ENCODE results near the gene HMHB1.

HMHB1 gene

DNA sequence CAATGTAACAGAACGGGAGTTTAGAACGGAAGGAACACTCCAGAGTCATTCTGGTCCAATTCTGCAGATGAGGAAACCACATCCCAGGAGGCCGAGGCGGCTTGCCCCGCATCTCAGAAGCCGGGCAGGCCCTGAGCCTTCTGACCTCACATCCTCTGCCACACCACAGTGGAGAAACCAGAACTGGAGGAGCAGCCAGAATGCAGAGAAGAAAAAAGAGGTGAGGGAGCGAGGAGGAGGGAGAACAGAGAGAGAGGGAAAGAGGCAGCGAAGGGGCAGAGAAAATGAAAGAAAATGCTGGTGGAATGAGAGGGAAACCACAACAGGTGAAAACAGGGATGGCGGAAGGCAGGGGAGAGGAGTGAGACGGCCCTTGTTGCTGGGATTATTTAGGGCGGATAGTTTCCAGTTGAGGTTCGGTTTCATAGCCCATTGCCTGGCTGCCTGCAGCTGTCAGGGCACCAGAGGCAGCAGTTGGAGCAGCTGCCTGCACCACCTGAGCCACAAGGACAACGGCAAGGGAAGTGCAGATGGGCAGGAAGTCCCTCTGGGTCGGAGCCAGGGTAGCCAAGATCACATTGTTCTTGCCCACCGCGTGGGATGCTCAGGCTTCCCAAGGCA lies at the start of gene HMHB1:
Gene HMHB1 (plus strand): TSS at position 77 of the 621 bp plus-strand sequence.
- TF ChIP-seq, protein P1, sequence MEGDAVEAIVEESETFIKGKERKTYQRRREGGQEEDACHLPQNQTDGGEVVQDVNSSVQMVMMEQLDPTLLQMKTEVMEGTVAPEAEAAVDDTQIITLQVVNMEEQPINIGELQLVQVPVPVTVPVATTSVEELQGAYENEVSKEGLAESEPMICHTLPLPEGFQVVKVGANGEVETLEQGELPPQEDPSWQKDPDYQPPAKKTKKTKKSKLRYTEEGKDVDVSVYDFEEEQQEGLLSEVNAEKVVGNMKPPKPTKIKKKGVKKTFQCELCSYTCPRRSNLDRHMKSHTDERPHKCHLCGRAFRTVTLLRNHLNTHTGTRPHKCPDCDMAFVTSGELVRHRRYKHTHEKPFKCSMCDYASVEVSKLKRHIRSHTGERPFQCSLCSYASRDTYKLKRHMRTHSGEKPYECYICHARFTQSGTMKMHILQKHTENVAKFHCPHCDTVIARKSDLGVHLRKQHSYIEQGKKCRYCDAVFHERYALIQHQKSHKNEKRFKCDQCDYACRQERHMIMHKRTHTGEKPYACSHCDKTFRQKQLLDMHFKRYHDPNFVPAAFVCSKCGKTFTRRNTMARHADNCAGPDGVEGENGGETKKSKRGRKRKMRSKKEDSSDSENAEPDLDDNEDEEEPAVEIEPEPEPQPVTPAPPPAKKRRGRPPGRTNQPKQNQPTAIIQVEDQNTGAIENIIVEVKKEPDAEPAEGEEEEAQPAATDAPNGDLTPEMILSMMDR (IDR thresholded peaks at IDR 0.05) = no peak
- Histone ChIP-seq H3K4me3 (no peak within 1 kb of the TSS), H3K27ac (no peak within 1 kb of the TSS)
- no peak for DNase-seq (ENCODE audit: low spot score)

DNA sequence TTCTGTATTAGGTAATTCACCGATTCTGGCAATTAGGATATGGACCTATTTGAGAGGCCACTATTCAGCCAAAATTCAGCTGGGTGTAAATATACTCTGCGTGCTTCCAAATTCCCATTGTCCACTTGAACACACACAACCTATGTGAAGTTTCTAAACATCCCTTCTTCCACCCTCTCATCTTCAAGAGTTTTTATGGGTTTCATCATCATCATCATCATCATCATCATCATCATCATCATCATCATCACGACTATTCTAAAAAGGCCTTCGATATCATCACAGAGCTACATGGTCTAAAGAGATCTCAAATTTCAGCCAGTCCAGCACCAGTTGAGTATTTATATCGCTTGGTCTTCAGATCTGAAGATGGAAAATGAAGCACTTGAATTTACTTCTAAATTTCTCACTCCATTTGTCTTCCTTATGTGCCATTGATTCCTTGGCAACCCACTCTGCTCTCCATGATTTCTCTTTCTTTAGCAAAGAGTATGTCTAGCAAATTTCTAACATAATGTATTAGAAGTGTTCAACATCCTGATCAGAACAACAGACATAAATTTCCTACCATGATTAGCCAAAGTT lies 49.2 kb upstream of the HMHB1 start:
- no peak for DNase-seq (ENCODE audit: low spot score)
- Histone ChIP-seq H3K27ac (no peak overlapping the region), H3K4me3 (no peak overlapping the region)
- TF ChIP-seq, protein P1 (IDR thresholded peaks at IDR 0.05) = no peak

GRCh38 chr5:143767162-143767561 lies 44.8 kb upstream of the HMHB1 start:
- no peak overlapping the region for H3K4me3 ChIP-seq
- no peak for DNase-seq (ENCODE audit: low spot score)
- H3K27ac ChIP-seq = no peak overlapping the region
- TF ChIP-seq, protein P1 (IDR thresholded peaks at IDR 0.05) = no peak

DNA sequence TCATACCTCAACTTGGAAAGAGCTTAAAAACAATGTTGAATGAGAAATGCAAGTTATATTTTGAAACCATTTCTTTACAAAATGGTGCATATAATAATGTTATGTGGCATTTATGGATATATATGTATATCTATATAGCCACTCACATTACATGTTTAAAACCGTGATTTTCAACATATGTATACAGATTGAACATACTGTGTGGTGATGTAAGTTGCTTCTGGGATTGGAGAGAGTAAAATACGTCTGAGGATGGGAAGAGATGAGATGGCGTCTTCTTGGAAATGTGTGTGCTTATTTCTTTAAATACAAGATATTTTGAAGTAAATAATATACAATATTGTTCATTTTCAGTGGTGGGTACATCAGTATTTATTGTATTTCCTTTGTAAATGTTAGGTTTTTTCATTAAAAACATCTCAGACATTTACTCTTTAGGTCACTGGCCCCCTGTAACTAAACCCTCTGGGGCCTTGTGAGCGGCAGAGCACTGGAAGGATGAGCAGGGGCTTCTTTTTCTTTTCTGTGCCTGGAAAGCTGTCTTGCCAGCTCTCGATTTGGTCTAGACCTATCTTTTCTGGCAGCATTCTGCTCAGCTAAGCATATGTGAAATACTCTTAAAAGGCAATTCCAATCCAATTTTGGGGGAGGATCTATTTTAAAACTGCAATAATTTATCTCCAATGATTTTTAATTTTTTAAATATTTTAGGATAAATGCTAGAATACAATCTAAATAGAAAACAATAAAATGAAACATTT lies 42.8 kb upstream of the HMHB1 start:
- no peak overlapping the region for H3K27ac ChIP-seq
- no peak for DNase-seq (ENCODE audit: low spot score)
- TF ChIP-seq, protein P1 (IDR thresholded peaks at IDR 0.05) = no peak
- no peak overlapping the region for H3K4me3 ChIP-seq

- DNase-seq (ENCODE audit: low spot score) = no peak
- TF ChIP-seq, protein P1 (IDR thresholded peaks at IDR 0.05) = no peak
- no peak overlapping the region for H3K4me3 ChIP-seq
- H3K27ac ChIP-seq = no peak overlapping the region
Observed at GRCh38 chr5:143770450-143770849, 41.5 kb upstream of the HMHB1 start.

- TF ChIP-seq, protein P1 (IDR thresholded peaks at IDR 0.05) = no peak
- H3K27ac ChIP-seq = no peak overlapping the region
- DNase-seq (ENCODE audit: low spot score) = no peak
- no peak overlapping the region for H3K4me3 ChIP-seq
Observed at GRCh38 chr5:143771189-143771588, 40.8 kb upstream of the HMHB1 start.

Data from coronary artery (tissue), 2 donors.